ENCODE data around the gene TH.

DNA sequence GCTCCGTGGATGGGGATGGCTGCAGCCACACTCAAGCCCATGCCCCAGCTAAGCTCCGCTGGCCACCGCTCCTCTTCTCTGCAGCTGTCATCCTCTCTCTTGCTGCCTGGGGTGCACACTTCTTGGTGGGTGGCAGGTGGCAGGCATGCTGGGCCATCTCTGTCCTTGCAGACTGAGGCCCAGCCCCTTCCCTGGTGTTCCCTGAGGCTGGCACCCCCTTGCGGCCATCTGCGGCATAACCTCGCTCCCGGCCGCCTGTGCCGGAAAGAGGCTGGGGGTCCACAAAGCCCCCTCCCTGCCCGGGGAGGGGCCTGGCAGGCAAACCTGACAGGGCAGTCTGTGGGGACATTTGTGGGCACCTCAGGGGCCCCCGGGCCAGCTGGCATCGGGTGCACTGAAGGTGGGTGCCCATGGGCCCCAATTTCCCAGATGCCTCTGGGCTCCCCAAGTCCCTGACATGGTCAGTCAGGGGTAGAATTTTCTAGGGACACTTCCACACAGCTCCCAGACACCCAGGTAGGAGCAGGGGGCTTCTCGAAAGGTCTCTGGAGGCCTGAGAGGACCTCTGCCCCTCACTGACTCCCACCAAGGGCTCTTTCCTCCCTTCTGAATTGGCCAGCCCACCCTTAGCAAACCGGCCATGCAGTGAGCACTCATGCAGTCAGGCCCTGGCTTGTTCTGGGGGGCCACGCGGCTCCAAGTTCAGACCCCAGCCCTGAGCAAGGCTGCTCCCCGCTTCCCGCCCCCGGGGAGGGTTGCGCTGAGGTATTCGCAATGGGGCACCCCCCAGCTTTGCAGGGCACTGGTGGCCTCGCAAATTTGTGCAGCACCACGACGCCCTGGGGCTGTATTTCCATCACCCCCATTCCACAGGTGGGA, 23.5 kb upstream of the TH start:
- TF ChIP-seq POLR2AphosphoS5 (IDR thresholded peaks at IDR 0.05; ENCODE audit: low read depth, low read length) (no peak), JUND (IDR thresholded peaks at IDR 0.05) (no peak), MXI1 (IDR thresholded peaks at IDR 0.05; ENCODE audit: low read depth, low read length) (0 out of 2 replicates have a peak, but pooled peaks have one; percentile 30), FOSL2 (IDR thresholded peaks at IDR 0.05; ENCODE audit: borderline replicate concordance, low read depth) (no peak), FOXM1 (IDR thresholded peaks at IDR 0.05; ENCODE audit: low read depth) (no peak), MAX (IDR thresholded peaks at IDR 0.05; ENCODE audit: low read depth) (no peak), NRF1 (IDR thresholded peaks at IDR 0.05; ENCODE audit: low read depth, low read length) (no peak), NFIC (IDR thresholded peaks at IDR 0.05; ENCODE audit: borderline replicate concordance) (no peak)
- TF ChIP-seq, protein P1, sequence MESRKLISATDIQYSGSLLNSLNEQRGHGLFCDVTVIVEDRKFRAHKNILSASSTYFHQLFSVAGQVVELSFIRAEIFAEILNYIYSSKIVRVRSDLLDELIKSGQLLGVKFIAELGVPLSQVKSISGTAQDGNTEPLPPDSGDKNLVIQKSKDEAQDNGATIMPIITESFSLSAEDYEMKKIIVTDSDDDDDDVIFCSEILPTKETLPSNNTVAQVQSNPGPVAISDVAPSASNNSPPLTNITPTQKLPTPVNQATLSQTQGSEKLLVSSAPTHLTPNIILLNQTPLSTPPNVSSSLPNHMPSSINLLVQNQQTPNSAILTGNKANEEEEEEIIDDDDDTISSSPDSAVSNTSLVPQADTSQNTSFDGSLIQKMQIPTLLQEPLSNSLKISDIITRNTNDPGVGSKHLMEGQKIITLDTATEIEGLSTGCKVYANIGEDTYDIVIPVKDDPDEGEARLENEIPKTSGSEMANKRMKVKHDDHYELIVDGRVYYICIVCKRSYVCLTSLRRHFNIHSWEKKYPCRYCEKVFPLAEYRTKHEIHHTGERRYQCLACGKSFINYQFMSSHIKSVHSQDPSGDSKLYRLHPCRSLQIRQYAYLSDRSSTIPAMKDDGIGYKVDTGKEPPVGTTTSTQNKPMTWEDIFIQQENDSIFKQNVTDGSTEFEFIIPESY (IDR thresholded peaks at IDR 0.05; ENCODE audit: borderline replicate concordance, low read depth), result no peak
- TF ChIP-seq, protein P2, sequence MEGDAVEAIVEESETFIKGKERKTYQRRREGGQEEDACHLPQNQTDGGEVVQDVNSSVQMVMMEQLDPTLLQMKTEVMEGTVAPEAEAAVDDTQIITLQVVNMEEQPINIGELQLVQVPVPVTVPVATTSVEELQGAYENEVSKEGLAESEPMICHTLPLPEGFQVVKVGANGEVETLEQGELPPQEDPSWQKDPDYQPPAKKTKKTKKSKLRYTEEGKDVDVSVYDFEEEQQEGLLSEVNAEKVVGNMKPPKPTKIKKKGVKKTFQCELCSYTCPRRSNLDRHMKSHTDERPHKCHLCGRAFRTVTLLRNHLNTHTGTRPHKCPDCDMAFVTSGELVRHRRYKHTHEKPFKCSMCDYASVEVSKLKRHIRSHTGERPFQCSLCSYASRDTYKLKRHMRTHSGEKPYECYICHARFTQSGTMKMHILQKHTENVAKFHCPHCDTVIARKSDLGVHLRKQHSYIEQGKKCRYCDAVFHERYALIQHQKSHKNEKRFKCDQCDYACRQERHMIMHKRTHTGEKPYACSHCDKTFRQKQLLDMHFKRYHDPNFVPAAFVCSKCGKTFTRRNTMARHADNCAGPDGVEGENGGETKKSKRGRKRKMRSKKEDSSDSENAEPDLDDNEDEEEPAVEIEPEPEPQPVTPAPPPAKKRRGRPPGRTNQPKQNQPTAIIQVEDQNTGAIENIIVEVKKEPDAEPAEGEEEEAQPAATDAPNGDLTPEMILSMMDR (IDR thresholded peaks at IDR 0.05), result peak; percentile 64
